HCT116 (cell line): ENCODE measurements around the gene CHCHD3. TPM values are rescaled to one million over a fixed set of nuclear protein-coding genes. Genes with fewer than 3 reads are reported as not detected.

ENCODE experiments used
- ATAC-seq: fragments of 200-7000 bp; cut with Tn5 transposase; 2 replicates; pipeline ENCODE4 v1.9.1; 2020; ENCODE audit warnings: mild to moderate bottlenecking, moderate library complexity
- BruUV-seq: library from RNA; stranded (reverse); fragments of 400-500 nt; replicated peaks from 2 replicates; lab custom pipeline; 2021; lab: Mats Ljungman, UMichigan
- CTCF ChIA-PET: fragments of 300-600 bp; sonication (Branson Sonifier 250); formaldehyde crosslinking; loops from one replicate; lab custom pipeline; 2021; ENCODE audit warnings: antibody characterized with exemption; lab: Charles Lee
- POLR2A ChIA-PET: fragments of 300-600, 350-600 bp; sonication (Branson Sonifier 250); formaldehyde crosslinking; loops from one replicate; lab custom pipeline; 2021; ENCODE audit warnings: antibody characterized with exemption; lab: Charles Lee
- RAD21 ChIA-PET, 2 experiments: fragments of 300-600 bp; sonication (Branson Sonifier 250); formaldehyde crosslinking; loops; one replicate each; lab custom pipeline; 2023; ENCODE audit warnings: low total read pairs in 2 of 2; ENCODE audit not compliant: uncharacterized antibody in 2 of 2, unreplicated experiment in 2 of 2, low non-redundant PET in 1 of 2; lab: Charles Lee
- DNase-seq: peaks from one replicate; pipeline ENCODE4 v3.0.0-alpha.2; 2010; ENCODE audit warnings: low read depth, low spot score
- H2AFZ ChIP-seq: fragments of 200-600 bp; shearing (Covaris generic), sonication (generic); 2 replicates; pipeline ENCODE4 v1.6.1; 2017; ENCODE audit warnings: low read depth, mixed run types, mixed read lengths, antibody characterized with exemption, low read length; ENCODE audit not compliant: poor library complexity, severe bottlenecking
- H3K27ac ChIP-seq: 2 replicates; pipeline ENCODE4 v1.5.1; 2012; ENCODE audit warnings: low read depth, low read length
- H3K27me3 ChIP-seq: fragments of 200-600 bp; sonication (generic); 2 replicates; pipeline ENCODE4 v1.6.1; 2016; ENCODE audit warnings: mixed run types, low read length, mixed read lengths; ENCODE audit not compliant: insufficient read depth
- H3K36me3 ChIP-seq, 2 experiments: fragments of 200-500 bp in 1 of 2; fragments of 200-600 bp in 1 of 2; sonication (Bioruptor generic) in 1 of 2; sonication (generic) in 1 of 2; 2 replicates each; pipeline versions ENCODE4 v1.5.1 to v1.6.1; 2014 to 2016; ENCODE audit warnings: low read length in 2 of 2, inconsistent platforms in 1 of 2, mixed read lengths in 1 of 2, mixed run types in 1 of 2; ENCODE audit not compliant: insufficient read depth in 2 of 2, control insufficient read depth in 1 of 2
- H3K4me1 ChIP-seq, 2 experiments: fragments of 200-600 bp in 1 of 2; sonication (generic) in 1 of 2; 2 replicates each; pipeline versions ENCODE4 v1.5.1 to v1.6.1; 2012 to 2017; ENCODE audit warnings: low read length in 2 of 2, inconsistent platforms in 1 of 2, mild to moderate bottlenecking in 1 of 2, mixed read lengths in 1 of 2, mixed run types in 1 of 2, moderate library complexity in 1 of 2; ENCODE audit not compliant: insufficient read depth in 2 of 2, control insufficient read depth in 1 of 2
- H3K4me2 ChIP-seq: fragments of 200-600 bp; sonication (generic); 2 replicates; pipeline ENCODE4 v1.6.1; 2017; ENCODE audit warnings: mixed run types, low read length, mixed read lengths
- H3K4me3 ChIP-seq, 2 experiments: fragments of 200-600 bp in 1 of 2; sonication (generic) in 1 of 2; replicated peaks in 1 of 2; 2 replicates each; pipeline ENCODE4 v1.5.1; 2011 to 2016; ENCODE audit warnings: low read length in 2 of 2, control low read depth in 1 of 2, low read depth in 1 of 2, mild to moderate bottlenecking in 1 of 2, mixed read lengths in 1 of 2, mixed run types in 1 of 2
- H3K79me2 ChIP-seq: fragments of 200-600 bp; sonication (generic); 2 replicates; pipeline ENCODE4 v1.6.1; 2017; ENCODE audit warnings: mild to moderate bottlenecking, mixed run types, low read length, moderate library complexity, mixed read lengths; ENCODE audit not compliant: insufficient read depth
- H3K9ac ChIP-seq: fragments of 200-600 bp; sonication (generic); 2 replicates; pipeline ENCODE4 v1.6.1; 2016; ENCODE audit warnings: low read length, mixed read lengths
- H3K9me2 ChIP-seq: fragments of 200-600 bp; sonication (generic), shearing (Covaris generic); 2 replicates; pipeline ENCODE4 v1.6.1; 2017; ENCODE audit warnings: mixed run types, mild to moderate bottlenecking, moderate library complexity; ENCODE audit not compliant: insufficient read depth
- H3K9me3 ChIP-seq, 2 experiments: fragments of 200-500 bp in 1 of 2; fragments of 200-600 bp in 1 of 2; sonication (Bioruptor generic) in 1 of 2; sonication (generic) in 1 of 2; 2 replicates each; pipeline ENCODE4 v1.6.1; 2014 to 2017; ENCODE audit warnings: low read length in 2 of 2, mixed read lengths in 2 of 2, inconsistent platforms in 1 of 2, low read depth in 1 of 2, mild to moderate bottlenecking in 1 of 2, mixed run types in 1 of 2, moderate library complexity in 1 of 2; ENCODE audit not compliant: control insufficient read depth in 1 of 2, insufficient read depth in 1 of 2
- H4K20me1 ChIP-seq: fragments of 200-600 bp; sonication (generic), shearing (Covaris generic); 2 replicates; pipeline ENCODE4 v1.6.1; 2017; ENCODE audit warnings: mixed run types, mild to moderate bottlenecking, moderate library complexity; ENCODE audit not compliant: insufficient read depth
- CBX3 ChIP-seq: IDR thresholded peaks from 2 replicates; pipeline ENCODE4 v1.6.1; 2012; ENCODE audit warnings: low read depth
- CEBPB ChIP-seq: IDR thresholded peaks from 2 replicates; pipeline ENCODE4 v1.6.1; 2012; ENCODE audit warnings: low read depth
- EGR1 ChIP-seq: IDR thresholded peaks from 2 replicates; pipeline ENCODE4 v1.6.1; 2012; ENCODE audit warnings: low read depth
- ELF1 ChIP-seq: IDR thresholded peaks from 2 replicates; pipeline ENCODE4 v1.6.1; 2012; ENCODE audit warnings: low read depth, borderline replicate concordance
- EZH2 ChIP-seq: fragments of 200-600 bp; sonication (generic); IDR thresholded peaks from 2 replicates; pipeline ENCODE4 v1.6.1; 2017; ENCODE audit warnings: antibody characterized with exemption, mixed run types
- FOSL1 ChIP-seq: IDR thresholded peaks from 2 replicates; pipeline ENCODE4 v1.6.1; 2012; ENCODE audit warnings: low read depth
- POLR2A ChIP-seq: IDR thresholded peaks from 2 replicates; pipeline ENCODE4 v1.7.0; 2011; ENCODE audit warnings: borderline replicate concordance; ENCODE audit not compliant: insufficient read depth, insufficient read length; ENCODE audit errors: extremely low read depth
- POLR2AphosphoS5 ChIP-seq: IDR thresholded peaks from 2 replicates; pipeline ENCODE4 v1.6.1; 2011; ENCODE audit warnings: mild to moderate bottlenecking, low read depth, low read length, moderate library complexity
- RAD21 ChIP-seq: IDR thresholded peaks from 2 replicates; pipeline ENCODE4 v1.6.1; 2012; ENCODE audit warnings: low read depth, mild to moderate bottlenecking
- SIN3A ChIP-seq: IDR thresholded peaks from 2 replicates; pipeline ENCODE4 v1.6.1; 2012; ENCODE audit warnings: low read depth
- SP1 ChIP-seq: IDR thresholded peaks from 2 replicates; pipeline ENCODE4 v1.6.1; 2012; ENCODE audit warnings: low read depth
- SRF ChIP-seq: IDR thresholded peaks from 2 replicates; pipeline ENCODE4 v1.6.1; 2012; ENCODE audit warnings: low read depth
- TCF7L2 ChIP-seq: IDR thresholded peaks from 2 replicates; pipeline ENCODE4 v1.7.0; 2011; ENCODE audit warnings: borderline replicate concordance, inconsistent platforms; ENCODE audit not compliant: insufficient read depth, insufficient read length; ENCODE audit errors: extremely low read depth
- YY1 ChIP-seq: IDR thresholded peaks from 2 replicates; pipeline ENCODE4 v1.6.1; 2011; ENCODE audit warnings: low read length, low read depth, moderate library complexity, mild to moderate bottlenecking; ENCODE audit not compliant: insufficient replicate concordance; ENCODE audit errors: extremely low read depth
- ZFX ChIP-seq: fragments of 450-650 bp; IDR thresholded peaks from 2 replicates; pipeline ENCODE4 v1.6.1; 2017
- ZNF274 ChIP-seq: fragments of 200-500 bp; sonication (Bioruptor generic); IDR thresholded peaks from 2 replicates; pipeline ENCODE4 v1.6.1; 2014; ENCODE audit warnings: mild to moderate bottlenecking, low read depth, low read length, inconsistent platforms
- intact Hi-C: fragments of 100-400 bp; cut with micrococcal nuclease; formaldehyde crosslinking; loops from 2 replicates; pipeline ENCODE4 v1.10.0; 2022
- total RNA-seq: library from RNA; stranded (reverse); gene quantifications from one replicate; pipeline ENCODE4 v1.2.1, GENCODE V29; 2021; ENCODE audit not compliant: unreplicated experiment
- TF ChIP-seq, protein P1 (sequence below): IDR thresholded peaks from 2 replicates; pipeline ENCODE4 v1.6.1; 2012
- TF ChIP-seq, protein P2 (sequence below), 3 experiments: fragments of 200-600 bp in 1 of 3; sonication (generic) in 1 of 3; IDR thresholded peaks in 2 of 3; conservative IDR thresholded peaks in 1 of 3; 2 replicates each; pipeline ENCODE4 v1.5.1; 2012 to 2017; ENCODE audit warnings: low read depth in 2 of 3, low read length in 2 of 3, antibody characterized with exemption in 1 of 3, borderline replicate concordance in 1 of 3, control low read depth in 1 of 3, mild to moderate bottlenecking in 1 of 3, mixed read lengths in 1 of 3, mixed run types in 1 of 3, moderate library complexity in 1 of 3; ENCODE audit not compliant: insufficient read depth in 1 of 3
- TF ChIP-seq, protein P3 (sequence below): IDR thresholded peaks from 2 replicates; pipeline ENCODE4 v1.6.1; 2012; ENCODE audit warnings: low read depth
- TF ChIP-seq, protein P4 (sequence below): IDR thresholded peaks from 2 replicates; pipeline ENCODE4 v1.6.1; 2012

CHCHD3 gene
- total RNA-seq, 1 experiment from 2014 or later = 73.5 TPM

DNA sequence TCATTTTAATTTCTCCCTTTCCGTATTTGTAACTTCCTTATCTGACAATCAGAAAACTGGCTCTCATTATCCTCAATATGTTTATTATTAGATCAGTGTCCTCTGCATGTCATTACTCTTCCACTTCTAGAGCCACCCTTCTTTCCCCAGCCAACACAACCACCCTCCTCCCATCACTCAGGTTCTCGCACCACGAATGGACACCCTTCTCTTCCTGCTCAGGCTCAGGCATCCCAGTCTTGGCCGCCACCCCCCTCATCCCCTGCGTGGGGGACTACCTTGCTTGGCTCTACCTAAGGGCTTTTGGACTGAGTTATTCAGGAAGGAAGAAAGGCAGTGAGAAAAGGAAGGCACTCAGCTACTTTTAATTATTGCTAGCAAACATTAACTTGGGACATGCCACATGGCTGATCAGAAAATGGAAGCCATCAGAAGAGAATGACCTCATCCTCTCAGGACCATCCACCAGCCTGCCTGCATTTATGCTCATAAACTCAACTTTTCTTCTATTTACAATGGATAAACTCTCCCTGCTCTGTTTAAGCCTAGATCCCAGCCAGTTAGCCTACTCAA, 305.8 kb downstream of the CHCHD3 start:
- H3K79me2 ChIP-seq = no peaks in the 10 kb centered on the region
- no peak overlapping the region for H3K27ac ChIP-seq
- H3K9me2 ChIP-seq = no peaks in the 10 kb centered on the region
- H3K36me3 ChIP-seq = no peaks in the 10 kb centered on the region
- RAD21 ChIA-PET = no interaction called here
- no peak overlapping the region for H3K9ac ChIP-seq
- POLR2A ChIA-PET = no interaction called here
- ATAC-seq (no peak), DNase-seq (no peak)
- TF ChIP-seq ELF1 = no peak
- TF ChIP-seq RAD21 = no peak
- TF ChIP-seq, protein P1, sequence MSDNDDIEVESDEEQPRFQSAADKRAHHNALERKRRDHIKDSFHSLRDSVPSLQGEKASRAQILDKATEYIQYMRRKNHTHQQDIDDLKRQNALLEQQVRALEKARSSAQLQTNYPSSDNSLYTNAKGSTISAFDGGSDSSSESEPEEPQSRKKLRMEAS = no peak
- no peak for TF ChIP-seq CBX3
- TF ChIP-seq ZNF274 = no peak
- TF ChIP-seq TCF7L2 = no peak
- no peak for TF ChIP-seq SP1
- no peak for TF ChIP-seq SIN3A
- TF ChIP-seq, protein P2, sequence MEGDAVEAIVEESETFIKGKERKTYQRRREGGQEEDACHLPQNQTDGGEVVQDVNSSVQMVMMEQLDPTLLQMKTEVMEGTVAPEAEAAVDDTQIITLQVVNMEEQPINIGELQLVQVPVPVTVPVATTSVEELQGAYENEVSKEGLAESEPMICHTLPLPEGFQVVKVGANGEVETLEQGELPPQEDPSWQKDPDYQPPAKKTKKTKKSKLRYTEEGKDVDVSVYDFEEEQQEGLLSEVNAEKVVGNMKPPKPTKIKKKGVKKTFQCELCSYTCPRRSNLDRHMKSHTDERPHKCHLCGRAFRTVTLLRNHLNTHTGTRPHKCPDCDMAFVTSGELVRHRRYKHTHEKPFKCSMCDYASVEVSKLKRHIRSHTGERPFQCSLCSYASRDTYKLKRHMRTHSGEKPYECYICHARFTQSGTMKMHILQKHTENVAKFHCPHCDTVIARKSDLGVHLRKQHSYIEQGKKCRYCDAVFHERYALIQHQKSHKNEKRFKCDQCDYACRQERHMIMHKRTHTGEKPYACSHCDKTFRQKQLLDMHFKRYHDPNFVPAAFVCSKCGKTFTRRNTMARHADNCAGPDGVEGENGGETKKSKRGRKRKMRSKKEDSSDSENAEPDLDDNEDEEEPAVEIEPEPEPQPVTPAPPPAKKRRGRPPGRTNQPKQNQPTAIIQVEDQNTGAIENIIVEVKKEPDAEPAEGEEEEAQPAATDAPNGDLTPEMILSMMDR (IDR thresholded peaks at IDR 0.05 in 2 of 3, conservative IDR thresholded peaks at IDR 0.05 in 1 of 3; ENCODE audit: borderline replicate concordance in 1 of 3, insufficient read depth in 1 of 3, low read depth in 2 of 3, low read length in 2 of 3) = no peak
- TF ChIP-seq POLR2A = no peak
- TF ChIP-seq, protein P3, sequence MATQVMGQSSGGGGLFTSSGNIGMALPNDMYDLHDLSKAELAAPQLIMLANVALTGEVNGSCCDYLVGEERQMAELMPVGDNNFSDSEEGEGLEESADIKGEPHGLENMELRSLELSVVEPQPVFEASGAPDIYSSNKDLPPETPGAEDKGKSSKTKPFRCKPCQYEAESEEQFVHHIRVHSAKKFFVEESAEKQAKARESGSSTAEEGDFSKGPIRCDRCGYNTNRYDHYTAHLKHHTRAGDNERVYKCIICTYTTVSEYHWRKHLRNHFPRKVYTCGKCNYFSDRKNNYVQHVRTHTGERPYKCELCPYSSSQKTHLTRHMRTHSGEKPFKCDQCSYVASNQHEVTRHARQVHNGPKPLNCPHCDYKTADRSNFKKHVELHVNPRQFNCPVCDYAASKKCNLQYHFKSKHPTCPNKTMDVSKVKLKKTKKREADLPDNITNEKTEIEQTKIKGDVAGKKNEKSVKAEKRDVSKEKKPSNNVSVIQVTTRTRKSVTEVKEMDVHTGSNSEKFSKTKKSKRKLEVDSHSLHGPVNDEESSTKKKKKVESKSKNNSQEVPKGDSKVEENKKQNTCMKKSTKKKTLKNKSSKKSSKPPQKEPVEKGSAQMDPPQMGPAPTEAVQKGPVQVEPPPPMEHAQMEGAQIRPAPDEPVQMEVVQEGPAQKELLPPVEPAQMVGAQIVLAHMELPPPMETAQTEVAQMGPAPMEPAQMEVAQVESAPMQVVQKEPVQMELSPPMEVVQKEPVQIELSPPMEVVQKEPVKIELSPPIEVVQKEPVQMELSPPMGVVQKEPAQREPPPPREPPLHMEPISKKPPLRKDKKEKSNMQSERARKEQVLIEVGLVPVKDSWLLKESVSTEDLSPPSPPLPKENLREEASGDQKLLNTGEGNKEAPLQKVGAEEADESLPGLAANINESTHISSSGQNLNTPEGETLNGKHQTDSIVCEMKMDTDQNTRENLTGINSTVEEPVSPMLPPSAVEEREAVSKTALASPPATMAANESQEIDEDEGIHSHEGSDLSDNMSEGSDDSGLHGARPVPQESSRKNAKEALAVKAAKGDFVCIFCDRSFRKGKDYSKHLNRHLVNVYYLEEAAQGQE = no peak
- TF ChIP-seq, protein P4, sequence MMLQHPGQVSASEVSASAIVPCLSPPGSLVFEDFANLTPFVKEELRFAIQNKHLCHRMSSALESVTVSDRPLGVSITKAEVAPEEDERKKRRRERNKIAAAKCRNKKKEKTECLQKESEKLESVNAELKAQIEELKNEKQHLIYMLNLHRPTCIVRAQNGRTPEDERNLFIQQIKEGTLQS = no peak
- TF ChIP-seq FOSL1 = no peak
- TF ChIP-seq POLR2AphosphoS5 = no peak
- no peak for TF ChIP-seq EGR1
- no peak for TF ChIP-seq EZH2
- no peak for TF ChIP-seq YY1
- TF ChIP-seq ZFX = no peak
- TF ChIP-seq SRF = no peak
- TF ChIP-seq CEBPB = no peak
- no peak overlapping the region for H3K4me2 ChIP-seq
- H3K4me3 ChIP-seq = no peak overlapping the region
- no TSS peak for BruUV-seq
- intact Hi-C loops = no loop called here
- no peaks in the 10 kb centered on the region for H3K27me3 ChIP-seq
- H2AFZ ChIP-seq = no peak overlapping the region
- H3K4me1 ChIP-seq = no peaks in the 10 kb centered on the region
- CTCF ChIA-PET = no interaction called here
- no peaks in the 10 kb centered on the region for H4K20me1 ChIP-seq
- H3K9me3 ChIP-seq = no peaks in the 10 kb centered on the region
